CD4-positive, alpha-beta T cell treated with Interleukin-2 at 100 ng/mL for 4 hours (primary cell): ENCODE data around the gene MYO18A.
A peak's percentile ranks its signal among the peaks of the same experiment; 100 is the strongest.
"Not testable (repeated sequence)": the region's sequence is repeated elsewhere in the genome, so short reads cannot be mapped to it uniquely, and the experiment has no call there.

Experiments used
- DNase-seq: peaks from one replicate; pipeline ENCODE4 v3.0.0-alpha.2; 2020; ENCODE audit warnings: low spot score

The MYO18A gene

DNA sequence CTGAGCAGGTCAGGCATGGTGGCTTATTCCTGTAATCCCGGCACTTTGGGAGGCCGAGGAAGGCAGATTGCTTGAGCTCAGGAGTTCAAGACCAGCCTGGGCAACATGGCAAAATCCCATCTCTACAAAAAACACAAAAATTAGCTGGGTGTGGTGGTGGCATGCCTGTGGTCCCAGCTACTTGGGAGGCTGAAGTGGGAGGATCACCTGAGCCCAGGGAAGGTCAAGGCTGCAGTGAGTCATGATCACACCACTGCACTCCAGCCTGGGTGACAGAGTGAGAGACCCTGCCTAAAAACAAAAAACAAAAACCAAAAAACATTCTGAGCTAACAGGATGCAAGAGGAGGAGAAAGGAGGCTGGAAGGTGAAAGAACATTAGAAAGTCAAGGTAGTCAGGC, 33.0 kb downstream of the MYO18A start:
- DNase-seq = not testable (repeated sequence)

DNA sequence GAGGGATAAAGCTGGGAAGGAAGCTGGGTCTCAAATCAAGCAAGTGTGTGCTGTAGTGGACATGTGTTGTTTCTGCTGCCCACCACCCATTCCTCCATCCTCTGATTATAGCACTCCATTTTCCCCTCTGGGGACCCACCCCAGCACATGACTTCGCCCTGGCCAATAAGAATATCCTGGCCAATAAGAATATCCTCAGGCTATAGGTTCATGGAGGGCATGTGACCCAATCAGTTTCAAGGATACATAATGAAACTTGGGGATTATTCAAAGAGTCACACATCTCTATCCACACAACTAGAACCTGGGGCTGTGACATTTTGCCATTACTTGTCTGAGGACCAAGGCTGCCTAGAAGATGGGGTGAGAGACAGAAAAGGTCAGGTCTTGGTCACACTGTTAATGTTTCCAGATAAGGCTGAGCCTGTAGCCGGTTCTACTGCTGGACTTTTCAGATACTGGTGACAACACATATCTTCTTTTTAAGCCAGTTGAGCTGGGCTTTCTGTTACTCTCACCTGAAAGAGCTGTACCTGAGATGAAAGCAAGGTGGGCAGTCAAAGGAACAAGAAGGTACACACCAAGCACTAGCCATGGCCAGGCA, 33.7 kb downstream of the MYO18A start:
- DNase-seq = no peak

DNA sequence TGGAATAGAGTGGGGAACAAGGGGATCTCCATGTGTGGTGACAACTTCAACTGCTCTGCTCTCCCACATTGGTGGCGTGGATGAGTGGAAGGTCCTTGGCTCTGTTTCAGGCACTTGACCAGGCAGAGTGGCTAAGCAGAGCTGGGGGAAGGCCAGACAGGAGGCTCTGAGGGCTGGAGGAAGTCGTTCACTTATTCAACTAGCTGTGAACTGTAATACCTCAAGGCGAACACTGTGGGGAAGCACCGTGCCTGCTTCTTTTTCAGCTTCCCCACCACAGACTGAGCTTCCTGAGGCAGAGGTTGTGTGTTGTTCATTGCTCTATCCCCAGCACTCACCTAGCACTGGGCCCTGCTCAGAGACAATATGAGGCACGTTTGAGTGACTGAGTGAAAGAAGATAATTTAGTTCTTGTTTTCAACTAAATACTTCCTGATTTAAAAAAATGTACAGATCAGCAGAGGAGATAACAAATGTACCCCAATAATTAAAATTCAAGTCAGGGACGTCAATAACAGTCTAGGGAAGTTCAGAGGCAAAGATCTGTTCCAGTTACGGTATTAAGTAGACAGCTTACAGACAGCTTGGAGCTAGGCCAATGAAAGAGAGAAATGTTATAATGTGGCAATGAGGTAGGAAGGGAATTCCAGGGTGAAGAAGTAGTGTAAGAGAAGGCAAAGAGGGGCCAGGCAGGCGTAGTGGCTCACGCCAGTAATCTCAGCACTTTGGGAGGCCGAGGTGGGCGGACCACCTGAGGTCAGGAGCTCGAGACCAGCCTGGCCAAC, 34.7 kb downstream of the MYO18A start:
- peak; percentile 87 for DNase-seq

DNA sequence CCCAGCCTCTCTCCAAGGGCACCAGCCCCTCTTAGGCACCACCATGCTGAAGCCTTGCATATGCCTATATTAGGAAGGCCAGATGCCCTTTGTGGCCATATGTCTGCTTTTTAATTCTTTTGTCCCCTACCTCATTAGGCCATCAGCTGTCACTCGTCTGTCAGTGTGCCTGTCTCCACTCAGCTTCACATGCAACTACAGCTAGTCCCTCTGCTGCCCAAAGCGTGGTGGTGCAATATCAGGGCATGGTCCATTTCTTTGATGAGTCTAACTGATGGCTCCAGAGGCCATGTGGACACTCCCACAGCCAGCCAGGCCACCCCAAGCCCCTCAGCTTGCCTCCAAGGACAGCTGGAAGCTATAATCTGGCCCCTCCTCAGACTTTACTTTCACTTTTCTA, 36.3 kb downstream of the MYO18A start:
- peak; percentile 25 for DNase-seq

DNA sequence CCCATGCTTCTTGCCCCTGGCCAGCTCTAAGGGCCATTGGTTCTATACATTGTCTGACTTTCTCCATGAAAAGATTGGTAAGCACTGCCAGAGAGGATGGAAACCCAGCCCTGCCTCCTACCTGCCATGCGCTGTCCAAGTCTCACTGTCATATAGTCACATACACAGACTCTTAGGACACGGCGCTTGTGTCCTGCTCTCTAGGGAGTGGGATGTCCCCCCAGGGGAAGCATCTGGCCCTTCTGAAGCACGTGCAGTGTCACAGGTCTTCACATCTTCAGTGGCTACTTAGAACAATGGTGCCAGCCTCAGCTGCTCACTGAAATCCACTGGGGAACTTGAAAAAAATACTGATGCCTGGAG, 38.7 kb downstream of the MYO18A start:
- DNase-seq = peak; percentile 20

DNA sequence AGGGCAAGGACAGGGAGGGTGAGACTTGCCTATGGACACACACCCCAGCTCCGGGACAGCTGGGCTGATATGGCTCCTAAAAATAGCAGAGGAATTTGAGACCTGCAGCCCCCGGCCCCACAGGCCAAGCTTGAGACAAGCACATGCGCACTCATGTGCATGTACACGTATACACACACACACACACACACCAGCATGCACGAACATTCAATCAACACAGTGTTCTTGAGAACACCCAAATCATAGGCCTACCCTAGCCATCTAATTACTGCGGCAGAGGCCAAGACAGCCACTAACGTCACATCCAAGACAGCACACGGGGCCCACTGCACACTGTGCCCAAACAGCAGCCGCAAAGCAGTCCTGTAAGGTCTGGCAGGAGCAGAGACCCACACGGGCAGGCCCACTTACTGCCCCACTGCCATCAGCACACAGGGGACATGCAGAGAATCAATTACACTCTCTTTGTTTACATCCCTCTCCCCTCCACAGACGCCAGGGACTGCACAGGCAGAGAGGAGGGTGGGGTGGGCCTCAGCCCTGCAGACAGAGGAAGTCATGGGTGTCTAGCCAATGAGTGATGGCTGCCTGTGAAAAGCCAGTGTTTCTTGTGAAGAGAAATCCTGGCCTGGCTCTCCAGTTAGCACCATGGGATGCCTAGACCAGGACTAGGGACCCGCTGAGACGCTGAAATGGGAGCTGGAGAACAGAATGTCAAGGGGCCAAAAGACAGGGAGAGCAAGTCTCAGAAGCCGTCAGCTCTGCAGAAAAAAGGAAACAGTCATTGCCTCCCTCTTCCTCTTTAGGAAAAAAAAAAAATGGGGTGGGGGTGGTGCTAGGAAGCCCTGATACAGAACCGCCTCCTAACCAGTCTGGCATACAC, 39.3 kb downstream of the MYO18A start:
- DNase-seq = peak; percentile 69

DNA sequence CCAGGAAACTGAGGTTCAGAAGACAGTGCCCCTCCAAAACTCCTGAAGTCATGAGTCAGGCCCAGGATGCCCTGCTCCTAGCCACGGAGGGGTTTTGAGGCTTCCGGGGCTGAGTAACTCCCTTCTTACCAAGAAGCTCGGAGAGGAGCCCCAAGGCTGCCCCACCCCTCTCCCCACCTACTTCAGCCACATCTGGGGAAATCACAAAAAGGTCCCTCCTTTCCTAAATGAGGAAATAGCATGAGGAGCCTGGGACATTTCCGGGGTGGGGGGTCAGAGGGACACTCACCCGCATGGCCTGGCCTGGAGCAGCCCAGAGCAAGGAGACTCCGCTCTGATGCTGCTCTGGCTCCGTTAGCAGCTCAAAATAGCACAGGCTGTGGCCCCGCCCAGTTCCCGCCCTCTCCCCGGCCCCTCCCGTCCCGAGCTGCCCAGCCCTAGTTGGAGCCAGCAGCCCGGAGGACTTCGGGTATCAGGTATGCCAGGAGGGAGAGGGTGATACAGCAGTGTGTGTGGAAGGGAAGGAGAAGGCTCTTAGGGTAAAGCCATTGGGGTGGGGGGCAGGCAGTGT, 40.1 kb downstream of the MYO18A start:
- peak; percentile 89 for DNase-seq

DNA sequence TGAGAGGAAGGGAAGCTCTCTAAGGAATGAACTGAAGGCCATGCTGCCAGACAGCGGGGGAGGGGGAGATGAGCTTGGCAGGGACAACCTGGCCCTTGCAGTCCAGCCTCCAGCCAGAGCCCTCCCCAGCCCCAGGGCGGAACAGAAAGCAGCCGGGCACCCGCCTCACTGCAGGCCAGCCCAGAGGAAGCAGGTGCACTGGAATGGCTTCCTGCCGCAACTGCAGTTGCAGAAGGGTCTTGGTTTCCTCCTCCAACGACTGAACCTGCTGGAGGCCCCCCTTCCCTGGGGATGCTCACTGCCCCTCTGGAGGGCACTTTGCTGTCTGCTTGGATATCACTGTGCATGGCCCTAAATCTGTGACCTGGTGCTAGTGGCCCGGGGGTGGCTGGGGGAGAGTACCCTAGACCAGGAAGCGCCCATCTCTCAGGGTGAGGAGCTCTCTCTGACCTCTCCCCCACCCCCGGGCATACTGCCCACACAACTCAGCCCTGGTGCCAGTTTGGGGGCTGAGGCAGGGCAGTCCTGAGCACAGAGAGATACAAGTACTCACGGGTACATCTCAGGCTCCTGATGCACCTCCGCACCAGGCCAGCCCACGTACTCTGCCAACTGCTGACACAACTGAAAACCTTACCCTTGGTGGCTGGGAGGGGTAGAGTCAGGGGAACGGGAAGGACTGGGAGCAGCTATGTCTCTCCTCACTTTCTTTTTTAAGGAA, 41.1 kb downstream of the MYO18A start:
- no peak for DNase-seq

DNA sequence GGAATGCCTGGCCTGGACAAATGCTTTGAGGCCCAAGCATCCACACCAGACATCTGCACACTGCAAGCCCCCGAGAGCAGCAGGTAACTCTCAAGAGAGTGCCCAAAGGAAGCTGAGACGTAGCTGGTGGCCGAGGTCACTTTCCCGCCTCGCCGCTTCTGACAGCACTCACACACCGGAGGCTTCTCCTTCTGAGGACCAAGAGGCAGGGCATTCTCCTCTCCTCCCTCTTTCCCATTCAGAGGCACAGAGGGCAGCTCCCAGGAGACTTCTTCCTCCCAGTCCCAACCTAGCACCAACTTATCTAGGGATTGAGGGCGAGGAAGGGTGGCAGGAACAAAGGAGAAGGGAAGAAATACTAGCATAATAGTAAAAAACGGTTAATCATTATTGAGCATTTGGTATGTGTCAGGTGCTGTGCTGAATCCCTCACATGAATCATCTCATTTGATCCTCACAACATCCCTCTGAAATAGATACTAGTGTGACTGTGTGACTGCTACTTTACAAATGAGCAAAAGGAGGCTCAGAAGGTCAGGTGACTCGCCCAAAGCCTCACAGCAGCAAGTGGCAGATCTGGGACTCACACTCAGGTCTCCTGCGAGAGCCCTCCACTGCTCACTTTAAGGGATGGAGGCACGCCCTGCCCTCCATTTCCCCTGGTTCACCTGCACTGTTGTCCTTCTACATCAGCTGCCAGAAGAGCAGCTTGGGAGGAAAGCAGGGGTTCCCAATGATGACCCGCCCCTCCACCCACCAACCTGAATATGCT, 41.8 kb downstream of the MYO18A start:
- DNase-seq = peak; percentile 83

DNA sequence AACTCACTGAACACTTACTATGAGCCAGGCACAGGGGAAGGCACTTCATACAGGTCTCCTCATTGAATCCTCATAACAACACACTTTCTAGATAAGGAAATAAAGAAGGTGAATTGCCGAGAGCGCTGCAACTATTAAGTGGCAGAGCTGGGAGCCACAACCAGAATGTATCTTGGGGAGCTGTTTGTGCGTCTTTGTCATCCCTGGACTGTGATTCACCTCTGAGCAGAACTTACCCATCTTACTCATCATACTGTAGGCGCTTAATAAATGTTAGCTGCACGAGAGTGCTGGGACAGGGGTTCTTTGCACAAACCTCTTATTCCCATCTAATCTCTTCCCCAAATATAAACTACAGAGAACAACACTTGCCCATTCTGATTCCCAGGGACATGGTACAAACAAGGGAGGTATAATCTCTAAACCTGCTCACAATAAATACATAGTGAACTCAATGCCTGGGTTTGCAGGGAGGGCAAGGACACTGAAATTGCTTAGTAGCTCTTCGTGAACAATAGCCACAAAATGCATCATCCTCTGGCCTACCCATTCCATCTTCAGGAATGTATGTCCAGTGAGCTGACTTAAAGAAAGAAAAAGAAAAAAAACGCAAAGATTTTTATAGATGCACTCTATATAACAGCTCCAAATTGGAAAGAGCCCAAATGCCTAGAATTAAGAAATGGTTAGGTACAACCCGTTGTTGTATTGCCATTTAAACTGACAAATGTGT, 43.0 kb downstream of the MYO18A start:
- peak; percentile 43 for DNase-seq

DNA sequence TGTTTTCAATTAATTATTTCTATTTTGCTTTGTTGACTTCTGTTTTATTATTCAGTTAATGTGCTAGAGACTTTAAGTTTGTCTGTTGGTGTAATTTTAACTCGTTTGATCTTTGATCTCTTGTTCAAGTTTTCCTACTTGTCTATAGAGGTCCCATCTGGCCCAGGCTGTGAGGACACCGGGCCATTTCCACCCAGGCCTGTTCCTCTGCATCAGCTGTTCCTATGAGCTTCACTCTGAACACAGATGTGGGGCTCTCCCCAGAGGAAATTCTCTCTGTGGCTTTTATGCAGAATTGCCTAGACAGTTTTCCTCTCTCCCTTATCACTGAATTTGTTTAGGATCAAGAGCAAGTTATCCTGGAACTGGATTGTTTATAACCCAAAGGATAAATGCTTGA, 44.7 kb downstream of the MYO18A start:
- DNase-seq = no peak

DNA sequence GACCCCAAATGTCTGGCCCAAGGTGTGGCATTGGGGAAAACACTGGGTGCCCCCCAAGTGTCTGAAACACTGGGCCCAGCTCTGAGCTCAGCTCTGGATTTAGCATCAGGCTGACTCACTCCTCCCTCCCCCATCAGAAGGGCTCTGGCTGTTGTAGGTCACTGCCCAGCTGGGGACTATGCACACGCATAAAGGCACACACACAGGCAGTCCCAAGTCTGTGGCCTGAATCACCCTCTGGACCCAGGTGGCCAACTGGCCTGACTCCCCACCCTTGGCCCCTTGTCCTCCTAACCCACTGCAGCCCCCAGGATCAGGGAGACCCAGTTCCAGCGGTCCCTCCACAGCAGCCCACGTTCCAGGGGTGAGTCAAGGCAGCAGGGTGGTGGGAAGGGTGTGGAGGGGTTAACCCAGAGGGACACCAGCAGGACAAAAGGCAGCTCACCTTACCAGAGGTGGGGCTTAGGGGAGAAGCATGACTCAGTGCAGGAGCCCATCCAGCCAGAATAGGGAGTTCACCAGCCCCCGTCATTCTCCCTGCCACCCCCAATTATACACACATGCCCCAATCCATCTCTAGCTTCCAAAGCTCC, 47.0 kb downstream of the MYO18A start:
- DNase-seq = no peak

DNA sequence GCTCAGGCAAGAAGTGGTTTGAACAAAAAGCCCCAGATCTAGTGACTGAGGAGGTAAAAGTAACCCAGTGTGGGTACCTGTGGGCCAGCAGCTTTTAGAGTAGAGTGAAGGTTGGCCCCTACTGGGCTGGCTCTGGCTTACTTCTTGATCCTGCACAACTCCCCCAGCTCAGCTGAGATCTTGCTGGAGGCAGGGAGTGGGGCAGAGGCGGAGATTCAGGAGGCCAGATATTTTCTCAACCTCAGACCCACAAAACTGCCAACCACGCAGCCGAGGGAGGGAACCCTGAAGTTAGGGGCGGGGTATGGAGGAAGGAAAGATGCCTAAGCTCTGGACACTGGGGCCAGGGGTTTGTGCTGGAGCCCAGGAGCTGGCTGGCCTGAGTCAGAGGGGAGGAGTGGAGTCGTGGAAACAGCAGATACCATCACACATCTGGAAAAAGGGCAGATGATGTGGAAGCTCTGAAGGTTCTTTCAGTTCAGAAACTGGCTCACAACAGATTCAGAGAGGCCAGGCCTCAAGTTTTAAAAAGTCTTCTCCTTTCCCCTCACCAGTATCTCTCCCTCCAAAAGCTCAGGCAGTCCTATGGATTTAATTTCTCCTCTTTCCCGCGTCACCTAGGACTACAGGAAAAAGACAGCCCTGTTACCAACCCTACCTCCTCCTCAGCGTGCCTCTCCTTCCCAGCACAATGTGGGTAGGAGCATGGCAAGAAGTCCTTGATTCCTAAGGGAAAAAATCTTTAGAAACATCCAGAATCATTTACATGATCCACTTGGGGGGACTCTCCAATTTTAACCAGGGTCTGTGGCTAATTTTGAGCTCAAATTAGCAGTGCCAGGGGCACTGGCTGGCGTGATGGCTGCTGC, 48.1 kb downstream of the MYO18A start:
- DNase-seq = no peak

DNA sequence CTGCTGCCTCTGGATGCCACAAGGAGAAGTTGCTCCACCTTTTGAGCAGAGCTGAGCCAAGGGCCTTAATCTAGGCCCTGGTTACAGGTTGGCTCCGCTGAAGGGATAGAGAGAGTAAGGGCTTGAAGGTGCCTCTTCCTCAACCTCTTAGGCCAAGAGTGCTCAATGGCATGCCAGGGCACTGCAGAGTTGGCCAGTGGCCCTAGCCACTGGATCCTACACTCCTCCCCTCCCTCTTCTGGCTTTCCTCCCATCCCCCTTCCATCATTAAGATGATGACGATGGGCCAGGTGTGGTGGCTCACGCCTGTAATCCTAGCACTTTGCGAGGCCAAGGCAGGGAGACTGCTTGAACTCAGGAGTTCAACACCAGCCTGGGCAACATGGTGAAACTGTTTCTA, 50.5 kb downstream of the MYO18A start:
- no peak for DNase-seq

DNA sequence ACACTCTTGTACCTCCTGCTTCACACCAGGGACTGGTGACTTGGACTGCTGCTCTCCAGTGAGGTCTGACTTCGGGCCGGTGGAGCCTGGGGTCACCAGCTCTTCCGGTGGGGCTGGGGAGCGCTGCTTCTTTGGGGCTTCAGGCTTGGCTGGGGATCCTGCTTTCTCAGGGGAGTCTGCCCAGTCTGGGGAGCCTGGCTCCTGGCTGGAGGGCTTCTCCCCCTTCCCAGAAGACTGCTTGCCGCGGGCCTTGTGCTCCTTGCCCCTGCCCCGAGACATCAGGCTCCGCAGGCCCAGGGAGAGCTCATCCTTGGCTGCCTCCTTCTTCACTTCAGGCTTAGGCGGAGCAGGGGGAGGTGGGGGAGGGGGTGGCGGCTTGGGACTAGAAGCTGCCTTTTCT, 52.4 kb downstream of the MYO18A start:
- no peak for DNase-seq

DNA sequence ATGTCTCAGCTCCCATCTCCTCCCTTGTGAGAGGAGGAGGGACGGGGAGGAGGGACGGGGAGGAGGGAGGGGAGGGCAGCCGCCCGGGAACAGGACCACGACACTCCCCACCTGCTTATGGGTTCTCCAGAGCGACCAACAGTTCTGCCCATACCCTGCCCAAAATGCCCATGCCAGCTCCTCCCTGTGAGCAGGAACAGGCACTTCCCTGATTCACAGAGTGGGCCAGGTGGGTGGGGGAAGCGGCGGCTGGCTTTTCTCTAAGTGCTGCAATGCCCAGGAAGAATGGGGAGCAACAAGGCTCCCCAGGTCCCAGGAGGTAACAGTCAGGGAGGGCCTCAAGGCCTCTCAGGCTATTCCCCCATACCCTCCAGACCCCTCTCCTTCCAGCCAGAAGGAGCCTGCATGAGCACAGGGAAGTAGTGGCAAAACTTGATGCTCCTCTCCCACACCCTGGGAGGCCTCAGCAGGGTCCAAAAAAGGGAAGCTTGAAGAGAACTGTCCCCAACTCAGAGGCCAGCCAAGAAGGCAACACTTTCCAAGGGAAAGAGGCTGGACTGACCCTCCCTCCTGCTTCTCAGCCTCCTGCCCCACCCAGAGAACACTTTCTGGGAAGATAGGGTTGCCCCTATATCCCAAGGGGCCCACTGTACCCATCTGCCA, 53.8 kb downstream of the MYO18A start:
- no peak for DNase-seq

DNA sequence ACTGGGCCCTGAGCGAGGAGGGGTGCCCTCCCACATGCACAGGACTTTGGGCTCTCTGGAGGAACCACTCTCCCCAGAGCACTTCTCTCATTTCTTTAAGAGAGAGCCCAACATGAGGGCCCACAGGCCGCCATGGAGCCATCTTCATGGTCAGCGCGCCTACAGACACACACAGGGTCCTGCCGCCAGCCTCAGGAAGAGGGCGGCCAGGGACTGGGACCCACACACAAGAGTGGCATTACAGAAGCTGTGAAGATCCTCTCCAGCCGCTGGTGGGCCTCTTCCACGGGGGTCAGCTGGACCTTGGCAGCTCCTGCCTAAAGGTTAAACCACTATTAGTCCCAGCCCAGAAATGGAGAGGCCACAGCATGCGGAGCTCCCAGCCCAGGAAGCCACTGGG, 54.5 kb downstream of the MYO18A start:
- DNase-seq = no peak

DNA sequence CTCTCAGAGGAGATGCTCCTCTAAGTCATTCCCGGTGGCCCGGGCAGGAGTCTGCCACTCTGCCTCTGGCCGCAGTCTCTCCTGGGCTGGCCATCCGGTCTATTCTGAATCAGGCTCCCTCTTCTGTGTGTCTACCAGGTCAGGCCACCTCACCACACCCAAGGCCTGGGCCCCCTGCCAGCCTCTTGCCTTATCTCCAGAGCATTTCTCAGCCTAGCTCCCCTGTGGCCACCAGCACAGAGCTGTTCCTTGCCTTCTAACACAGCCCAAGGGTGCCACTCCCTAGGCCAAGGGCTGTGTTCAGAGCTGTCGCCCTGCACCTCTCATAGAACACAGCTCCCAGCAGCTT, 55.3 kb downstream of the MYO18A start:
- DNase-seq = no peak
